Chondrocyte (in vitro differentiated cells): Measurements from ENCODE around the gene HDDC2. TPM values are rescaled to one million over a fixed set of nuclear protein-coding genes. Genes with fewer than 3 reads are reported as not detected.

Experiments
- DNase-seq: peaks from one replicate; pipeline ENCODE4 v3.0.0; 2021; ENCODE audit warnings: mixed read lengths, low spot score
- H3K27ac Mint-ChIP-seq: one replicate; pipeline ENCODE4 v1.8.0; 2021; ENCODE audit warnings: mild to moderate bottlenecking, moderate library complexity, mixed read lengths; ENCODE audit not compliant: unreplicated experiment
- H3K27me3 Mint-ChIP-seq: 2 replicates; pipeline ENCODE4 v1.8.0; 2021; ENCODE audit warnings: low read depth, mixed read lengths
- H3K36me3 Mint-ChIP-seq: 2 replicates; pipeline ENCODE4 v1.8.0; 2021; ENCODE audit warnings: low read depth, mixed read lengths
- H3K4me1 Mint-ChIP-seq: 2 replicates; pipeline ENCODE4 v1.8.0; 2021; ENCODE audit warnings: low read depth, mild to moderate bottlenecking, mixed read lengths
- H3K4me3 Mint-ChIP-seq: one replicate; pipeline ENCODE4 v1.8.0; 2021; ENCODE audit warnings: mild to moderate bottlenecking, moderate library complexity, mixed read lengths; ENCODE audit not compliant: unreplicated experiment
- H3K9me3 Mint-ChIP-seq: 2 replicates; pipeline ENCODE4 v1.8.0; 2021; ENCODE audit warnings: low read depth, mixed read lengths
- total RNA-seq: library from RNA; stranded (reverse); gene quantifications from 3 replicates; pipeline ENCODE4 v1.2.1, GENCODE V29; 2021
- TF ChIP-seq, protein P1 (sequence below): fragments of 200-600 bp; sonication (generic); IDR thresholded peaks from 2 replicates; pipeline ENCODE4 v1.5.0; 2021; ENCODE audit warnings: antibody characterized with exemption, mild to moderate bottlenecking, moderate library complexity

Gene HDDC2
- total RNA-seq, 1 donor from 2014 or later, result 49.4 TPM

GRCh38 chr6:125332664-125333063 lies 30.9 kb upstream of the HDDC2 start:
- H3K36me3 Mint-ChIP-seq, result no peaks in the 10 kb centered on the region
- no peaks in the 10 kb centered on the region for H3K4me1 Mint-ChIP-seq
- no peaks in the 10 kb centered on the region for H3K27me3 Mint-ChIP-seq
- H3K4me3 Mint-ChIP-seq, result no peak overlapping the region
- H3K9me3 Mint-ChIP-seq, result no peaks in the 10 kb centered on the region
- TF ChIP-seq, protein P1, sequence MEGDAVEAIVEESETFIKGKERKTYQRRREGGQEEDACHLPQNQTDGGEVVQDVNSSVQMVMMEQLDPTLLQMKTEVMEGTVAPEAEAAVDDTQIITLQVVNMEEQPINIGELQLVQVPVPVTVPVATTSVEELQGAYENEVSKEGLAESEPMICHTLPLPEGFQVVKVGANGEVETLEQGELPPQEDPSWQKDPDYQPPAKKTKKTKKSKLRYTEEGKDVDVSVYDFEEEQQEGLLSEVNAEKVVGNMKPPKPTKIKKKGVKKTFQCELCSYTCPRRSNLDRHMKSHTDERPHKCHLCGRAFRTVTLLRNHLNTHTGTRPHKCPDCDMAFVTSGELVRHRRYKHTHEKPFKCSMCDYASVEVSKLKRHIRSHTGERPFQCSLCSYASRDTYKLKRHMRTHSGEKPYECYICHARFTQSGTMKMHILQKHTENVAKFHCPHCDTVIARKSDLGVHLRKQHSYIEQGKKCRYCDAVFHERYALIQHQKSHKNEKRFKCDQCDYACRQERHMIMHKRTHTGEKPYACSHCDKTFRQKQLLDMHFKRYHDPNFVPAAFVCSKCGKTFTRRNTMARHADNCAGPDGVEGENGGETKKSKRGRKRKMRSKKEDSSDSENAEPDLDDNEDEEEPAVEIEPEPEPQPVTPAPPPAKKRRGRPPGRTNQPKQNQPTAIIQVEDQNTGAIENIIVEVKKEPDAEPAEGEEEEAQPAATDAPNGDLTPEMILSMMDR, result no peak
- no peak overlapping the region for H3K27ac Mint-ChIP-seq
- DNase-seq, result no peak

- peaks cover 3% of the 10 kb centered on the region for H3K9me3 Mint-ChIP-seq
- H3K27me3 Mint-ChIP-seq, result no peaks in the 10 kb centered on the region
- no peak overlapping the region for H3K4me3 Mint-ChIP-seq
- no peak overlapping the region for H3K27ac Mint-ChIP-seq
- TF ChIP-seq, protein P1, result no peak
- H3K36me3 Mint-ChIP-seq, result no peaks in the 10 kb centered on the region
- DNase-seq, result no peak
- peaks cover 18% of the 10 kb centered on the region for H3K4me1 Mint-ChIP-seq
These were observed 23.8 kb upstream of the HDDC2 start for GRCh38 chr6:125325586-125325985.

- TF ChIP-seq, protein P1, result no peak
- H3K27ac Mint-ChIP-seq, result no peak overlapping the region
- H3K9me3 Mint-ChIP-seq, result peaks cover 3% of the 10 kb centered on the region
- no peak overlapping the region for H3K4me3 Mint-ChIP-seq
- no peaks in the 10 kb centered on the region for H3K36me3 Mint-ChIP-seq
- H3K27me3 Mint-ChIP-seq, result no peaks in the 10 kb centered on the region
- DNase-seq, result no peak
- peaks cover 18% of the 10 kb centered on the region for H3K4me1 Mint-ChIP-seq
These were observed 21.6 kb upstream of the HDDC2 start for GRCh38 chr6:125323376-125323775.

GRCh38 chr6:125316621-125317020 lies 14.9 kb upstream of the HDDC2 start:
- TF ChIP-seq, protein P1, result no peak
- H3K4me1 Mint-ChIP-seq, result peaks cover 7% of the 10 kb centered on the region
- H3K27ac Mint-ChIP-seq, result no peak overlapping the region
- no peak for DNase-seq
- H3K9me3 Mint-ChIP-seq, result no peaks in the 10 kb centered on the region
- H3K36me3 Mint-ChIP-seq, result no peaks in the 10 kb centered on the region
- H3K4me3 Mint-ChIP-seq, result no peak overlapping the region
- H3K27me3 Mint-ChIP-seq, result no peaks in the 10 kb centered on the region

DNA sequence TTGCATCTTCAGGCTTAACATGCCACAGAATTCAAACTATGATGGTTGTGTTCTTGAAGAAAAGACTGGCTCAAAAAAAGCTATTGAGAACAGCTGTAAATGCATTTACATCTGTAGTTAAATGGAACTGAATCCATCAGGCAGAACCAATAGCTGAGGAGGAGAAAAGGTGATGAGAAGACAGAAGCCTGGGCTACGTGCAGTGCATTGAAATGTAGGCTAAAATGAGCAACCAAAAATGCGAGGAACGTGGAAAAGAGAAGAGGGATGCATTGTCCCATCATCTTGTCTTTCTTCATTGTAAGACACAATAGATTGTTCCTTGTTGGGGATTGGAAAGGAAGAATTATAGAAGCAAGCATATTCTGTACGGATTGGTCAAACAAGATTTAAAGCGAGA lies 13.8 kb upstream of the HDDC2 start:
- DNase-seq, result no peak
- Mint-ChIP-seq H3K4me1 (peaks cover 10% of the 10 kb centered on the region), H3K9me3 (no peaks in the 10 kb centered on the region), H3K27ac (no peak overlapping the region), H3K4me3 (no peak overlapping the region), H3K36me3 (no peaks in the 10 kb centered on the region), H3K27me3 (no peaks in the 10 kb centered on the region)
- TF ChIP-seq, protein P1, result no peak
